Stimulated activated naive CD8-positive, alpha-beta T cell treated with anti-CD3 and anti-CD28 coated beads, Interleukin-15, amount 100 ng/mL, for 72 hours (primary cell): ENCODE measurements around the gene ZDHHC18.
"Not testable (repeated sequence)": the region's sequence is repeated elsewhere in the genome, so short reads cannot be mapped to it uniquely, and the experiment has no call there.

ENCODE experiments used
- ATAC-seq: fragments of 150-1000 bp; cut with Tn5 transposase; 2 replicates; pipeline ENCODE4 v1.10.0; 2021; ENCODE audit warnings: mild to moderate bottlenecking, moderate library complexity
- DNase-seq, 2 donors: peaks; one replicate each; pipeline ENCODE4 v3.0.0; 2021 to 2022
- H3K27ac Mint-ChIP-seq, 2 donors: one replicate each; pipeline ENCODE4 v1.8.0; 2022; ENCODE audit warnings: mild to moderate bottlenecking in 2 of 2, mixed read lengths in 2 of 2, moderate library complexity in 2 of 2
- H3K27me3 Mint-ChIP-seq: one replicate; pipeline ENCODE4 v1.8.0; 2022; ENCODE audit warnings: mixed read lengths
- H3K4me1 Mint-ChIP-seq: one replicate; pipeline ENCODE4 v1.8.0; 2022; ENCODE audit warnings: mild to moderate bottlenecking, mixed read lengths
- H3K4me3 Mint-ChIP-seq, 2 donors: one replicate each; pipeline ENCODE4 v1.8.0; 2022; ENCODE audit warnings: mild to moderate bottlenecking in 2 of 2, mixed read lengths in 2 of 2, moderate library complexity in 1 of 2
- H3K9me3 Mint-ChIP-seq, 2 donors: one replicate each; pipeline ENCODE4 v1.8.0; 2022; ENCODE audit warnings: mixed read lengths in 2 of 2

ZDHHC18 gene

DNA sequence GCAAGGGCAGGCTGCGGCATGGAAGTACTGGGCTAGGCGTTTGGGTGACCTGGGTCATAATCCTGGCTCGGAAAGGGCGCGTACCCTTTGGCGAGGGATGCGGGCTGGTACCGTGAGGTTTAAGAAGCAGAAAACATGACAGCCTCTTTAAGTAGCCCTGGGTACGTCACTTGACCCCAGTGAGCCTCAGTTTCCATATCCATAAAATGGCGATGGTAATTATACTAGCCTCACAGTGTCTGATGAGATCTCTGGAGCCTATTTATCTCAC is 38.0 kb upstream of the ZDHHC18 start:
- H3K4me3 Mint-ChIP-seq: peak overlapping the region; percentile 92 to 97
- H3K27ac Mint-ChIP-seq: peak overlapping the region; percentile 100
- ATAC-seq (no peak), DNase-seq (no peak)
- no peaks in the 10 kb centered on the region for H3K27me3 Mint-ChIP-seq
- peaks cover 85% of the 10 kb centered on the region for H3K4me1 Mint-ChIP-seq
- H3K9me3 Mint-ChIP-seq: no peaks in the 10 kb centered on the region

DNA sequence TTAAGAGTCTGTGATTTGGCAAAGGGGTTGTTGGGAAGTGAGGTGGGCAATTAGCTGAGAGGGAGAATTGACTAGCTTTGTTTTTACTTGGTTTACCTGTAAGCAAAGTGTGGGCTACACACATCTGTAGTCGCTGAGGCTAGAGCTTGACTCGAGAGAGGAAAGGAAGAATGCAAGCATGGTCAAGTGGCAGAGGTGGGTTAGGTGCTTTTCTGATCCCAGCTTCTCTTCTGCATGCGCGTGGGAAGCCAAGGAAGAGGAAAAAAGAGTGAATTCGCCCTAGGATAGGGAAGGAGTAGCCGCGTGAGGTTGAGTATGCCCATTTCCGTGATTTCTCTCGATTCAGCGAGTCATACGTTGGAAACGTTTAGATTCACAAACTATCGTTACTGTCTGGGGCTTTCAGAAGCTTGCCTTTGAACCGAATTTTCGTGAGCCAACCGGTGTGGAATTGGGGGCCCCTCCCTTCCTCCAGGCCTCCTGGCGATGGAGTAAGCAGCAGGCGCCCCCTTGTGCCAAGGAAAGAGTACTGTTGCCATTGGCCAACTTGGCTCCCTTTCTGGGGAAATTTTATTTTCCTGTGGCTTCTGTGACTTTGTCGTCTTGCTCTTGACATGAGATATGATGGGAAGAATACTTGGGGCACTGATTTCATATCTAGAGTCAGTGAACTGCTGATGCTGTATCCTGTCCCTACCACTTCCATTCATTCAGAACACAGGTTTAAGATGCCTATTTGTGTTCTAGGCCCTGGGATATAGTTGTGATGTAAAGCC is 37.5 kb upstream of the ZDHHC18 start:
- Mint-ChIP-seq H3K4me3 (peak overlapping the region; percentile 92 to 97), H3K27ac (peak overlapping the region; percentile 100), H3K4me1 (peaks cover 82% of the 10 kb centered on the region), H3K27me3 (no peaks in the 10 kb centered on the region), H3K9me3 (no peaks in the 10 kb centered on the region)
- ATAC-seq (peak; percentile 10), DNase-seq (peak; percentile 84 to 92)

DNA sequence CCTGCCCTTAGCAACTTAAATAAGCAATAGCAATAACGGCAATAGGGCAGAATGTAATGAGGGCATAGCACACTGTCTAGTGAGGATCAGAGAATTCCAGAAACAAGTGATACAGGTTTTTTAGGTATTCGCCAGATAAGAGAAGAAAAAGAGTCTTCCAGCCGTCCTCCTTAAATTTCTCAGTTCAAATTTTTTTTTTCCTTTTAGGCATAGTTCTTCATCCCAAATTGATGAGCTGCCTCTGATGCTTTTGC is 36.9 kb upstream of the ZDHHC18 start:
- Mint-ChIP-seq H3K4me3 (peak overlapping the region; percentile 92 to 97), H3K4me1 (peaks cover 76% of the 10 kb centered on the region), H3K9me3 (no peaks in the 10 kb centered on the region), H3K27me3 (no peaks in the 10 kb centered on the region), H3K27ac (peak overlapping the region in 1 of 2 donors; percentile 100)
- ATAC-seq: no peak
- no peak for DNase-seq

DNA sequence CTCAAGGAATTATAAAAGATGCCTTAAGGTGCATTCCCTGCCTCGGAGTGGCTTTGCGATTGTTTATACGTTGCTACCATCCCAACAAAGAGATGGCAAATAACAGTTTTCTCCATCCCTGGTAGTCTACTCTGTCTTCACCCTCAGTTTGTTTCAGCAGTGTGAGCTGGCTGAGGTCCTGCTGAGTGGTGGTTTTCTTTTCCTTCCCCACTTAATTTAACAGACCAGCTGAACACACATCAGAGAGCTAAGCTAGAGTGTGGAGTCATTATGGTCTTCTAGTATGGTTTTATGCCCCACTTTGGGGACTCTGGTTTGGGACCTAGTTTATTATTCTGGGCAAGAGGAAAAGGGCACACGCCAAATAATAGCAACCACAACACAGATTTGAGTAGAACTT is 36.6 kb upstream of the ZDHHC18 start:
- ATAC-seq: peak; percentile 44
- H3K27me3 Mint-ChIP-seq: no peaks in the 10 kb centered on the region
- peaks cover 73% of the 10 kb centered on the region for H3K4me1 Mint-ChIP-seq
- peak overlapping the region; percentile 92 to 97 for H3K4me3 Mint-ChIP-seq
- peak overlapping the region; percentile 9 to 100 for H3K27ac Mint-ChIP-seq
- DNase-seq: peak; percentile 43 to 74
- no peaks in the 10 kb centered on the region for H3K9me3 Mint-ChIP-seq

DNA sequence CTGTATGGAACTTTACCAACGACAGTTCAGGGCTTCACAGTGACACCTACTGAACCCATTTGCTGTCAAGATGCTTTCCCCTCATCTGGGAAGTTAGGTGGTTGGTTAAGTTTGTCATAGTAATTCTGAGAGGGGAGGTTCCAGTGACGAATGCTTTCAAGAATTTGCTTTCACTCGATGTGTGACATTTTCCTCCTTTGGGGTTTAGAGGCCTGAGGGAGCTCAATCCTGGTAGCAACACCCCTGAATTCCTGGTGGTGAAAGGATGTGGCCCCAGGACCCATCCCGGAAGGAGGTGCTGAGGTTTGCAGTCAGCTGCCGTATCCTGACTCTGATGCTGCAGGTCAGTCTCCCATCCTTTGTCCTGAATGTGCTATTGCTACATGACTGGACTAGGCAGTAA is 35.9 kb upstream of the ZDHHC18 start:
- no peaks in the 10 kb centered on the region for H3K27me3 Mint-ChIP-seq
- DNase-seq: peak; percentile 43 to 72
- H3K9me3 Mint-ChIP-seq: no peaks in the 10 kb centered on the region
- peak; percentile 46 for ATAC-seq
- peak overlapping the region; percentile 92 to 97 for H3K4me3 Mint-ChIP-seq
- H3K4me1 Mint-ChIP-seq: peaks cover 66% of the 10 kb centered on the region
- H3K27ac Mint-ChIP-seq: peak overlapping the region; percentile 48 to 100

DNA sequence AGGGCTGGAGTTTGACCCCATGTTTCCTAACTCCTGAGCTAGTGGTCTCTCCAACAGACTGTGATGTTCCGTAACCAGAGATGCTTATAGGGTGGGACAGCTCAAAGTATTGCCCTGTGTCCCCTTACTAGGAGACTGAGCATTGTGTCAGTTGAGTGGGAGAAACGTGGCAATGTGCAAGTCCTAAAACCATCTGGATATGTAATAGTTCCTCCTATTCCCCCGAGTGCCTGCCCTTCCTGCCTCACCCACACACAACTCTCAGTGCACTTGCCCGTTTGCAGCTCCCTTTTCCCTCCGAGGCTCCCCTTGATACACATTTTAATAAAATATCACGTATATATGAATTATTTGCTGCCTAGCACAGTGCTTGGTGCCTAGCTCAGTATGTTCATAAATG is 35.3 kb upstream of the ZDHHC18 start:
- peak overlapping the region; percentile 92 to 97 for H3K4me3 Mint-ChIP-seq

DNA sequence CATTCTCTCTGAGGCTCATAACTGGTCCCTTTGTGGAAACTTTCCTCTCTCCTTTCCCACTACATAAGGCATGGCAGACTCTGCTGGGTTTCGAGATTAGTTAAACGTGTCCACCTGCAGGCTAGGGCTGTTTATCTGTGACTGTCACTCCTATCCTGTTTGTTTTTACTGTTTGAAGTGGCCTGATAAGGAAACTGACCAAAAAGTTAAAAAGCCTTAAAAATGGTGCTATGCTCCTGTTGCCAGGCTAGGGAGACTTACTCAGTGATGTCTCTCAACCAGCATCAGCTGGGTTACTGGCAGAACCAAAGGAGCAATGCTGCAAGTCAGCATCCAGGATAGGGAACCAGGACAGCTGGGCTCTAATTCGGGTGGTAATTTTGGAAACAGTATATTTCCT is 34.9 kb upstream of the ZDHHC18 start:
- ATAC-seq (no peak), DNase-seq (no peak)
- H3K9me3 Mint-ChIP-seq: no peaks in the 10 kb centered on the region
- no peaks in the 10 kb centered on the region for H3K27me3 Mint-ChIP-seq
- peaks cover 56% of the 10 kb centered on the region for H3K4me1 Mint-ChIP-seq
- no peak overlapping the region for H3K27ac Mint-ChIP-seq
- H3K4me3 Mint-ChIP-seq: peak overlapping the region; percentile 92 to 97

More for the DNA sequence above, 35.3 kb upstream of the ZDHHC18 start:
- no peak for ATAC-seq
- no peak for DNase-seq
- H3K9me3 Mint-ChIP-seq: no peaks in the 10 kb centered on the region
- H3K27me3 Mint-ChIP-seq: no peaks in the 10 kb centered on the region
- H3K27ac Mint-ChIP-seq: peak overlapping the region in 1 of 2 donors; percentile 100
- H3K4me1 Mint-ChIP-seq: peaks cover 60% of the 10 kb centered on the region

DNA sequence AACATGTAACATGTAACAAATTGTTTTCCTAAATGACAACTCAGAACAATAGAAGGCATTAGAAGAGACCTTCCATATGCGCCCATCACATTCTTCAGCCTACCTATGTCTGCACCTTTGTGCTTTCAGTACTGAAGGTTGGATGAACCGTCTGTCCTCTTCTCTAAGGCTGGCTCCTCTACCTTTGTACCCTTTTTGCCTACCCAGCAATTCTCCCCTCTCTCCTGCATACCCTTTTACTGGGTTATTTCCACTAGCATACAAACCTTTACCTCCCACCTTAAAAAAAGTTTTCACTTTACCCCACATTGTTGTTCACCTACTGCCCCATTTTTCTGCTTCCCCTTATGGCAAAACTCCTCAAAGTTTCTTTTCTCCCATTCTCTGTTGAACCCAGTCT is 33.6 kb upstream of the ZDHHC18 start:
- Mint-ChIP-seq H3K27me3 (no peaks in the 10 kb centered on the region), H3K4me1 (peaks cover 50% of the 10 kb centered on the region), H3K4me3 (peak overlapping the region in 1 of 2 donors; percentile 55), H3K9me3 (no peaks in the 10 kb centered on the region), H3K27ac (peak overlapping the region in 1 of 2 donors; percentile 75)
- ATAC-seq (no peak), DNase-seq (no peak)

DNA sequence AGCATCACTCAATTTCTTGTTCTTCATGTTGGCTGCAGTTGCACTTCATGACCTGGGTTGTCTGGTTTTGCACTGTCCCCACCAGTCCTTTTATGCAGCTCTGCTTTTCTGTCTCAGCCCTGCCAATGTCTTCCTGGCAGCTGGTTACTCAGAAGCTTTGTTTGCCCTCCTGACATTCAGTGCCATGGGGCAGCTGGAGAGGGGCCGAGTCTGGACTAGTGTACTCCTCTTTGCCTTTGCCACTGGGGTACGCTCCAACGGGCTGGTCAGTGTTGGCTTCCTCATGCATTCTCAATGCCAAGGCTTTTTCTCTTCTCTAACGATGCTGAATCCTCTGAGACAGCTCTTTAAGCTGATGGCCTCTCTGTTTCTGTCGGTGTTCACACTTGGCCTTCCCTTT is 32.1 kb upstream of the ZDHHC18 start:
- Mint-ChIP-seq H3K9me3 (no peaks in the 10 kb centered on the region), H3K27me3 (no peaks in the 10 kb centered on the region), H3K4me3 (no peak overlapping the region), H3K4me1 (peaks cover 59% of the 10 kb centered on the region), H3K27ac (no peak overlapping the region)
- DNase-seq: no peak
- ATAC-seq: no peak

DNA sequence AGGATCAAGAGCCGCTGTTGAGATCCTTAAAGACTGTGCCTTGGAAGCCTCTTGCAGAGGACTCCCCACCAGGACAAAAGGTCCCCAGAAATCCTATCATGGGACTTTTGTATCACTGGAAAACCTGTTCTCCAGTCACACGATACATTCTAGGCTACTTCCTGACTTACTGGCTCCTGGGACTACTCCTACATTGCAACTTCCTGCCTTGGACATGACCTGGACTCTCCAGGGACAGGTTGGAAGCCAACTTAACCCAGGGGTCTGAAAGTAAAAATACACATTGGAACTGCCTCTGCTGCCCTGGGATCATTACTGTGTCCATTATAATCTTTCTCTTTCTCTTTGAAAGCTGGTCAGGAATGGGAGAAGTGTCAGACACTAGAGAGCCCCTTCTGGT is 28.9 kb upstream of the ZDHHC18 start:
- Mint-ChIP-seq H3K4me1 (peaks cover 62% of the 10 kb centered on the region), H3K27me3 (no peaks in the 10 kb centered on the region), H3K9me3 (peaks cover 0 to 5% of the 10 kb centered on the region in 2 donors), H3K27ac (no peak overlapping the region), H3K4me3 (no peak overlapping the region)
- ATAC-seq: no peak
- no peak for DNase-seq

DNA sequence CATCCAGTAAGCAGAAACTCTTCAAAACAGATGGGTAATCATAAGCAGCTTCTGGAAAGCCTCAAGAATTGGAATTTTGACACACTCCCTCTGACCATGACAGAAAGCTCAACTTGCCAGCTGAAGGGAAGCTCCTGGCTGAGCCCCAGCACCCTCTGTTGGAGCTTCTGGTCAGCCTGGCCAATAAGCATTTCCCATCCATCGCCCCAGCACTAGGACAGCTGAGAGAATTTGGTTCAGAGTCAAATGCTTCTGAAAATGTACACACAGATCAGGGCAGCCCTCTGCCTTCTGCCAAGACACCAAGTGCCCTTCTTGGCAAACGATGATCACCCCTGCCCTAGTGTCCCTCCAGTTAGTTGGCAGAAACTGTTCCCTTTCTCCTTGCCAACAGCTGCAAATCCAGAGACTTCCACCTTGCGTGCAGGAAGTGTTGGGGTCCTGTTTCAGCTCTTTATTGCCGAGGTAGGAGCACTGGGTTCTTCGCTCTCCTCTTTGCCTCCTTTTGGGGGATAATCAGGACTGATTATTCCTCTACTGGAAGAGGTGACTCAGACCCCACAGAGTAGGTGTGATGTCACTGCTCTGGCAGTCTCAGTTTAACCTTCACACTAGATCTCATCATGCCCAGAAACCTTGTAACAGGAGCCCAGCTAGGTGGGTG is 26.9 kb upstream of the ZDHHC18 start:
- Mint-ChIP-seq H3K4me1 (peaks cover 52% of the 10 kb centered on the region), H3K27ac (peak overlapping the region; percentile 94 to 98), H3K27me3 (no peaks in the 10 kb centered on the region), H3K9me3 (peaks cover 0 to 5% of the 10 kb centered on the region in 2 donors), H3K4me3 (peak overlapping the region; percentile 48 to 79)
- ATAC-seq: peak; percentile 84
- peak; percentile 12 to 42 for DNase-seq

DNA sequence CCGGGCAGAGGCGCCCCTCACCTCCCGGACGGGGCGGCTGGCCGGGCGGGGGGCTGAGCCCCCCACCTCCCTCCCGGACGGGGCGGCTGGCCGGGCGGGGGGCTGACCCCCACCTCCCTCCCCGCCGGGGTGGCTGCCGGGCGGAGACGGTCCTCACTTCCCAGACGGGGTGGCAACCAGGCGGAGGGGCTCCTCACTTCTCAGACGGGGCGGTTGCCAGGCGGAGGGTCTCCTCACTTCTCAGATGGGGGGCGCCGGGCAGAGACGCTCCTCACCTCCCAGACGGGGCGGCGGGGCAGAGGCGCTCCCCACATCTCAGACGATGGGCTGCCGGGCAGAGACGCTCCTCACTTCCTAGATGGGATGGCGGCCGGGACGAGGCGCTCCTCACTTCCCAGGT is 22.6 kb upstream of the ZDHHC18 start:
- not testable (repeated sequence) for ATAC-seq, H3K27me3 Mint-ChIP-seq, DNase-seq, H3K9me3 Mint-ChIP-seq, H3K4me3 Mint-ChIP-seq
- Mint-ChIP-seq H3K4me1 (peaks cover 36% of the 10 kb centered on the region), H3K27ac (peak overlapping the region in 1 of 2 donors; percentile 59)

DNA sequence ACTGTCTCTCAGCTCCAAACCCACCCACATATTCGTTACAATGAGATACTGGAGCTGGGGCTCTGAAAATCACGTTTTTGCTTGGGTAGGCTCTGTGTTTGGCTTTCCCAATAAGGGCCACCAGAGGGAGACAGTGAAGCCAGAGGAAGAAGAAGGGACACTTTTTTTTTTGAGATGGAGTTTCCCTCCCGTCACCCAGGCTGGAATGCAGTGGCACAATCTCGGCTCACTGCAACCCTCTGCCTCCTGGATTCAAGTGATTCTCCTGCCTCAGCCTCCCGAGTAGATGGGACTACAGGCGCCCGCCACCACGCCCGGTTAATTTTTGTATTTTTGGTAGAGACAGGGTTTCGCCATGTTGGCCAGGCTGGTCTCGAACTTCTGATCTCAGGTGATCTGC is 16.4 kb upstream of the ZDHHC18 start:
- peak overlapping the region in 1 of 2 donors; percentile 45 for H3K4me3 Mint-ChIP-seq
- H3K27ac Mint-ChIP-seq: not testable (repeated sequence)

DNA sequence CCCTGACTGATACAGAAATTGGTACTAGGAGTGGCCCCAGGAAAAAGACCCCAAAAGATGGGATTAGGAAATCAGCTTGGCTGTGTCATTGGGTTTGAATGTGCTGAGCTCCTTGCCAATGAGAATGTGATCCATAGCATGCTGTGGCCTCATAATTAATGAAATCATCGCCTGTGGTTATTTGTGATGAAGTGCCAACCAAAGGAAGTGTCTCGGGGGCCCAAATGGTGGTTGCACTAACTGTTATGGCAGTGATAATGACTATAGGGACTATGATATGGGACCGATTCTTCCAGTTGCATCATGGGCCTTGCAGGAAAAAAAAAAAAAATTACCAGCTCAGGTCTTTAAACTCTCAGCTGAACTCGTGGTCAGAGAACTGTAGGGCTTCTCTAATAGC is 15.4 kb upstream of the ZDHHC18 start:
- DNase-seq (no peak), ATAC-seq (no peak)
- no peak overlapping the region for H3K27ac Mint-ChIP-seq
- H3K9me3 Mint-ChIP-seq: no peaks in the 10 kb centered on the region
- H3K4me1 Mint-ChIP-seq: peaks cover 20% of the 10 kb centered on the region
- no peak overlapping the region for H3K4me3 Mint-ChIP-seq
- no peaks in the 10 kb centered on the region for H3K27me3 Mint-ChIP-seq

More for the DNA sequence above, 16.4 kb upstream of the ZDHHC18 start:
- H3K9me3 Mint-ChIP-seq, H3K27me3 Mint-ChIP-seq: not testable (repeated sequence)
- peaks cover 20% of the 10 kb centered on the region for H3K4me1 Mint-ChIP-seq
- peak; percentile 67 to 75 for DNase-seq
- peak; percentile 78 for ATAC-seq

DNA sequence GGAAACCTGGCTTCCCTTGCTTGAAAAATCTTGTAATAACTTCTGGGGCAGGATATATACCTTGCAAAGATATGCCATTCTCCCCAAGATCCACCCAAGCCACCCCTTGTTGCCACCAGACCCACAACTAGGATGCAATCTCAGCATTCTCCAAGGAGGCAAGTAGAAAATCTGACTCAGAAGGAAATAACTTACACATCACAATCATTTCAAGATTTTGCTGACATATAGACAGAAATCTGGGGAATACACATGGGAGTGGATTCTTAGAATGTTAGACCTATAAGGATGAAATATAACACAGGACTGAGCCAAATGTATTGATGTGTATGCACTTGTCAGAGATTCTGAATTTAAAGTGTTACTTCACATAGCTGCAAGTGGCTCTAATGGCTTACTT is 14.8 kb upstream of the ZDHHC18 start:
- ATAC-seq: peak; percentile 26
- no peak overlapping the region for H3K4me3 Mint-ChIP-seq
- H3K27ac Mint-ChIP-seq: no peak overlapping the region

DNA sequence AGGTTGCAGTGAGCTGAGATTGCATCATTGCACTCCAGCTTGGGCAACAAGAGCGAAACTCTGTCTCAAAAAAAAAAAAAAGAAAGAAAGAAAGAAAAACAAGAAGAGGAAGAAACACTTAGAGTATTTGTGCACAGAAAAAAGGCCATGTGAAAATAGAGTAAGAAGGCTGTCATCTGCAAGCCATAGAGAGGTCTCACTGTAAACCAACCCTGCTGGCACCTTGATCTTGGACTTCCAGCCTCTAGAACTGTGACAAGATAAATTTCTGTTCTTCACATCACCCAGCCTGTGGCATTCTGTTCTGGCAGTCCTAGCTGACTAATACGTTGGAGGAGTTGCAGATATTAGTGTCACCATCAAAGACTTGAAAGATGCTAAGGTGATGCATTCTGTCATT is 12.1 kb upstream of the ZDHHC18 start:
- Mint-ChIP-seq H3K4me1 (peaks cover 20% of the 10 kb centered on the region), H3K4me3 (no peak overlapping the region), H3K27ac (no peak overlapping the region), H3K9me3 (no peaks in the 10 kb centered on the region), H3K27me3 (no peaks in the 10 kb centered on the region)
- DNase-seq (no peak), ATAC-seq (no peak)

More for the DNA sequence above, 14.8 kb upstream of the ZDHHC18 start:
- Mint-ChIP-seq H3K9me3 (no peaks in the 10 kb centered on the region), H3K4me1 (peaks cover 20% of the 10 kb centered on the region), H3K27me3 (no peaks in the 10 kb centered on the region)
- no peak for DNase-seq

DNA sequence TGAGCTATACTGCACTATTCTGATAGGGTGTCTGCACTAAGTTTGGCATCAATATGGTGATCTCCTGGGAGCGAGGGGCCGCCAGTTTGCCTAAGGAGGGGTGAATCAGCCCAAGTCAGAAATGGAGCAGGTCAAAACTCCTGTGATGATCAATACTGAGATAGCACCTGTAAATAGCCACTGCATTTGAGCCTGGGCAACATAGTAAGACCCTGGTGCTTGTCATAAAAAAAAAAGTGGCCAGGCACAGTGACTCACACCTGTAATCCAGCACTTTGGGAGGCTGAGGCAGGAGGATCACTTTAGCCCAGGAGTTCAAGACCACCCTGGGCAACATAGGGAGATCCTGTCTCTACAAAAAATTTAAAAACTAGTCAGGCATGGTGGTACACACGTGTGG is 11.6 kb upstream of the ZDHHC18 start:
- ATAC-seq (no peak), DNase-seq (no peak)
- H3K27me3 Mint-ChIP-seq: no peaks in the 10 kb centered on the region
- H3K4me1 Mint-ChIP-seq: peaks cover 20% of the 10 kb centered on the region
- H3K27ac Mint-ChIP-seq: no peak overlapping the region
- no peaks in the 10 kb centered on the region for H3K9me3 Mint-ChIP-seq
- no peak overlapping the region for H3K4me3 Mint-ChIP-seq
